GM12878 (cell line): Measurements from ENCODE around the gene RPL5. TPM values are rescaled to one million over a fixed set of nuclear protein-coding genes. Genes with fewer than 3 reads are reported as not detected.
A peak's percentile ranks its signal among the peaks of the same experiment; 100 is the strongest.

ENCODE experiments used
- ATAC-seq: fragments of 200-7000 bp; cut with Tn5 transposase; 3 replicates; pipeline ENCODE4 v1.9.1; 2020; ENCODE audit warnings: mild to moderate bottlenecking, moderate library complexity
- BruUV-seq: library from RNA; stranded (reverse); fragments of 400-500 nt; replicated peaks from 2 replicates; lab custom pipeline; 2021; lab: Mats Ljungman, UMichigan
- CTCF ChIA-PET: fragments of 300-600 bp; sonication (Branson Sonifier 250); formaldehyde crosslinking; extraction: SDS; loops from one replicate; lab custom pipeline; 2021; ENCODE audit warnings: inconsistent platforms; lab: Yijun Ruan, JAX
- POLR2A ChIA-PET: fragments of 350-600 bp; formaldehyde crosslinking; extraction: SDS; loops from one replicate; lab custom pipeline; 2021; ENCODE audit warnings: inconsistent platforms; lab: Charles Lee
- RAD21 ChIA-PET: fragments of 300-600 bp; sonication (Branson Sonifier 250); formaldehyde crosslinking; loops from one replicate; lab custom pipeline; 2023; ENCODE audit warnings: antibody characterized with exemption; ENCODE audit not compliant: unreplicated experiment; lab: Charles Lee
- SMC1A ChIA-PET: fragments of 300-600 bp; sonication (Branson Sonifier 250); formaldehyde crosslinking; loops from one replicate; lab custom pipeline; 2023; ENCODE audit not compliant: unreplicated experiment, uncharacterized antibody; lab: Charles Lee
- DNase-seq: peaks from one replicate; pipeline ENCODE4 v3.0.0-alpha.2; 2011; ENCODE audit warnings: low read depth, low spot score
- FAIRE-seq: peaks from 3 replicates; lab custom pipeline; 2011; peaks lifted over from hg19 to GRCh38; lab: Jason Lieb, UNC
- H2AFZ ChIP-seq: 2 replicates; pipeline ENCODE4 v1.6.0; 2011; ENCODE audit warnings: low read depth, low read length, control low read depth; ENCODE audit not compliant: control insufficient read depth
- H3K27ac ChIP-seq: 2 replicates; pipeline ENCODE4 v1.5.1; 2011; ENCODE audit warnings: control low read depth; ENCODE audit not compliant: control insufficient read depth, insufficient read depth
- H3K27me3 ChIP-seq, 2 experiments: replicated peaks in 1 of 2; 2 replicates each; pipeline versions ENCODE4 v1.6.0 to v1.6.1; 2011; ENCODE audit warnings: low read length in 1 of 2; ENCODE audit not compliant: control insufficient read depth in 2 of 2, insufficient read depth in 2 of 2
- H3K36me3 ChIP-seq, 2 experiments: 2 replicates each; pipeline ENCODE4 v1.5.1; 2011; ENCODE audit warnings: low read length in 1 of 2; ENCODE audit not compliant: control insufficient read depth in 2 of 2, insufficient read depth in 2 of 2
- H3K4me1 ChIP-seq: 2 replicates; pipeline ENCODE4 v1.6.1; 2011; ENCODE audit warnings: mild to moderate bottlenecking, low read length, moderate library complexity, mixed read lengths; ENCODE audit not compliant: control insufficient read depth, insufficient read depth
- H3K4me2 ChIP-seq: 2 replicates; pipeline ENCODE4 v1.6.0; 2011; ENCODE audit warnings: control low read depth; ENCODE audit not compliant: control insufficient read depth, insufficient read depth
- H3K4me3 ChIP-seq: fragments of 200-600 bp; sonication (generic); 2 replicates; pipeline ENCODE4 v1.5.1; 2016
- H3K79me2 ChIP-seq: 2 replicates; pipeline ENCODE4 v1.6.0; 2011; ENCODE audit warnings: low read length; ENCODE audit not compliant: control insufficient read depth, insufficient read depth
- H3K9ac ChIP-seq: 2 replicates; pipeline ENCODE4 v1.8.0; 2011; ENCODE audit warnings: low read length, control low read depth, mixed read lengths; ENCODE audit not compliant: control insufficient read depth, insufficient read depth
- H3K9me3 ChIP-seq: replicated peaks from 3 replicates; pipeline ENCODE4 v1.5.1; 2011; ENCODE audit warnings: mild to moderate bottlenecking, low read length; ENCODE audit not compliant: control insufficient read depth, insufficient read depth
- H4K20me1 ChIP-seq: 2 replicates; pipeline ENCODE4 v1.6.0; 2011; ENCODE audit not compliant: control insufficient read depth, insufficient read depth
- CBX3 ChIP-seq: fragments of 200-600 bp; sonication (generic); IDR thresholded peaks from 2 replicates; pipeline ENCODE4 v1.6.1; 2016; ENCODE audit warnings: low read depth, borderline replicate concordance
- CEBPZ ChIP-seq: fragments of 150-350 bp; IDR thresholded peaks from 2 replicates; pipeline ENCODE4 v1.6.1; 2016; ENCODE audit warnings: low read depth, low read length
- ESRRA ChIP-seq: IDR thresholded peaks from 2 replicates; pipeline ENCODE4 v1.6.1; 2012; ENCODE audit warnings: mild to moderate bottlenecking, low read length, improper control_type of control experiment
- GABPA ChIP-seq: IDR thresholded peaks from 2 replicates; pipeline ENCODE4 v1.6.1; 2014; ENCODE audit warnings: antibody characterized with exemption, low read depth, mild to moderate bottlenecking, inconsistent platforms
- IKZF1 ChIP-seq: fragments of 450-650 bp; conservative IDR thresholded peaks from 2 replicates; pipeline ENCODE4 v1.6.1; 2017; ENCODE audit warnings: antibody characterized with exemption, mild to moderate bottlenecking
- IRF5 ChIP-seq: fragments of 450-650 bp; IDR thresholded peaks from 2 replicates; pipeline ENCODE4 v1.6.1; 2017; ENCODE audit warnings: borderline replicate concordance
- NR2C1 ChIP-seq: fragments of 450-650 bp; IDR thresholded peaks from 2 replicates; pipeline ENCODE4 v1.6.1; 2017; ENCODE audit warnings: antibody characterized with exemption, mild to moderate bottlenecking, moderate library complexity
- POLR2A ChIP-seq: IDR thresholded peaks from 2 replicates; pipeline ENCODE4 v1.6.1; 2011; ENCODE audit warnings: low read depth, mild to moderate bottlenecking, low read length
- PRDM15 ChIP-seq: fragments of 450-650 bp; formaldehyde crosslinking; IDR thresholded peaks from 2 replicates; pipeline ENCODE4 v1.4.0; 2020; ENCODE audit warnings: mild to moderate bottlenecking, moderate library complexity
- SPI1 ChIP-seq: IDR thresholded peaks from 2 replicates; pipeline ENCODE4 v1.6.1; 2011; ENCODE audit warnings: low read depth, mild to moderate bottlenecking, low read length, moderate library complexity, borderline replicate concordance; ENCODE audit not compliant: insufficient read depth
- USF2 ChIP-seq: IDR thresholded peaks from 2 replicates; pipeline ENCODE4 v1.6.1; 2011; ENCODE audit warnings: low read depth, low read length, improper control_type of control experiment, borderline replicate concordance
- ZNF24 ChIP-seq: fragments of 450-650 bp; IDR thresholded peaks from 2 replicates; pipeline ENCODE4 v1.6.1; 2017; ENCODE audit warnings: antibody characterized with exemption, mild to moderate bottlenecking
- ZNF274 ChIP-seq: IDR thresholded peaks from one replicate; pipeline ENCODE4 v1.8.0; 2011; ENCODE audit not compliant: insufficient read length, insufficient read depth
- WGBS: methylation state at CpG from one replicate; pipeline ENCODE4 v1.1.6; 2016; ENCODE audit warnings: low lambda C conversion rate; ENCODE audit not compliant: insufficient replicate concordance, insufficient coverage; ENCODE audit errors: missing lambda C conversion rate; 5-methylcytosine and 5-hydroxymethylcytosine counted together
- in situ Hi-C: fragments of 300-500 bp; cut with MboI; formaldehyde crosslinking; loops from 9 replicates; pipeline ENCODE4 v1.14.3; 2018; ENCODE audit warnings: mixed read lengths
- intact Hi-C: fragments of 100-400 bp; cut with micrococcal nuclease; formaldehyde crosslinking; loops from one replicate; pipeline ENCODE4 v1.14.2; 2022; ENCODE audit not compliant: unreplicated experiment
- polyA plus RNA-seq, 11 experiments: library from polyadenylated mRNA; depleted of rRNA in 4 of 11; unstranded in 6 of 11; stranded (reverse) in 5 of 11; fragments of >200 nt; fragmentation: Nextera tagmentation in 4 of 11; fragmentation: Illumina TruSeq in 1 of 11; extraction: Ambion mirVana in 4 of 11; extraction: Trizol in 1 of 11; gene quantifications; 1 replicate in 1 of 11; 2 replicates in 10 of 11; pipeline versions ENCODE4 v1.2.1 to v1.2.3, GENCODE V29; 2011 to 2016; ENCODE audit warnings: inconsistent platforms in 2 of 11, missing spikeins in 2 of 11, low read depth in 1 of 11
- total RNA-seq, 4 experiments: library from RNA; depleted of rRNA in 3 of 4; stranded (reverse); fragments of >200 nt in 3 of 4; fragmentation: Illumina TruSeq in 1 of 4; extraction: Trizol in 1 of 4; gene quantifications; 2 replicates each; pipeline versions ENCODE4 v1.2.1 to v1.2.3, GENCODE V29; 2013 to 2021

Gene RPL5
- total and polyA plus RNA-seq, 10 of the 15 experiments (the other 5 are each of a cell fraction or from before 2014, with no cell fraction given), result 1,685 to 6,047 (median 2,601) TPM

- no peak for TF ChIP-seq CEBPZ
Observed at GRCh38 chr1:92839442-92839841, 7.6 kb downstream of the RPL5 start (continued).

GRCh38 chr1:92840600-92840999 lies 8.8 kb downstream of the RPL5 start:
- 80% methylated on average over 5 of the region's 5 CpGs for WGBS
- Histone ChIP-seq H2AFZ (no peak overlapping the region), H3K9me3 (no peaks in the 10 kb centered on the region), H3K27me3 (no peaks in the 10 kb centered on the region), H3K36me3 (peaks cover 13 to 43% of the 10 kb centered on the region in 2 experiments), H3K79me2 (peaks cover 49% of the 10 kb centered on the region), H3K9ac (no peak overlapping the region), H3K27ac (no peak overlapping the region), H3K4me1 (no peaks in the 10 kb centered on the region), H3K4me3 (no peak overlapping the region), H3K4me2 (no peak overlapping the region), H4K20me1 (no peaks in the 10 kb centered on the region; the same call in 1 of the 2 replicates)
- ChIA-PET CTCF (interaction anchor here (0.9 to 1.1 kb wide), 2 partner anchors 18 to 154 kb away, joined by 4 to 5 read pairs; no protein-coding TSS in a partner anchor), POLR2A (interaction anchor here (0.6 kb wide), 1 partner anchor 8 kb away, joined by 4 read pairs; no protein-coding TSS in a partner anchor), RAD21 (no interaction called here), SMC1A (interaction anchor here (1.0 to 1.5 kb wide), 2 partner anchors 18 to 154 kb away, joined by 3 to 4 read pairs; no protein-coding TSS in a partner anchor)
- no peak for TF ChIP-seq CBX3
- no peak for TF ChIP-seq PRDM15
- TF ChIP-seq IKZF1, result no peak
- TF ChIP-seq GABPA, result no peak
- TF ChIP-seq ZNF24, result no peak
- no peak for TF ChIP-seq IRF5
- TF ChIP-seq USF2, result no peak
- TF ChIP-seq ESRRA, result no peak
- no peak for TF ChIP-seq ZNF274
- no peak for TF ChIP-seq POLR2A
- TF ChIP-seq SPI1, result no peak
- TF ChIP-seq NR2C1, result no peak
- no TSS peak for BruUV-seq
- in situ Hi-C loops (no loop called here), intact Hi-C loops (no loop called here)
- FAIRE-seq (no peak), ATAC-seq (0 out of 3 replicates have a peak, but pooled peaks have one; percentile 6), DNase-seq (no peak)
